Fibroblast of lung (primary cell): Measurements from ENCODE around the gene BIRC7. TPM values are rescaled to one million over a fixed set of nuclear protein-coding genes. Genes with fewer than 3 reads are reported as not detected.

Experiments
- DNase-seq, 2 donors: peaks; one replicate each; pipeline versions ENCODE4 v3.0.0 to v3.0.0-alpha.2; 2010; ENCODE audit warnings: low read depth in 2 of 2
- H2AFZ ChIP-seq: 2 replicates; pipeline ENCODE4 v1.5.1; 2012; ENCODE audit warnings: low read length, control low read depth, inconsistent platforms
- H3K27ac ChIP-seq: 2 replicates; pipeline ENCODE4 v1.5.1; 2011; ENCODE audit warnings: low read length, control low read depth; ENCODE audit not compliant: insufficient read depth
- H3K27me3 ChIP-seq: 2 replicates; pipeline ENCODE4 v1.5.1; 2011; ENCODE audit warnings: mild to moderate bottlenecking, low read length; ENCODE audit not compliant: control insufficient read depth, insufficient read depth
- H3K36me3 ChIP-seq: 2 replicates; pipeline ENCODE4 v1.5.1; 2011; ENCODE audit warnings: low read length; ENCODE audit not compliant: control insufficient read depth, insufficient read depth
- H3K4me1 ChIP-seq: 2 replicates; pipeline ENCODE4 v1.5.1; 2011; ENCODE audit warnings: low read length; ENCODE audit not compliant: control insufficient read depth, insufficient read depth; ENCODE audit errors: extremely low read depth
- H3K4me2 ChIP-seq: 2 replicates; pipeline ENCODE4 v1.5.1; 2011; ENCODE audit warnings: low read length, control low read depth; ENCODE audit not compliant: insufficient read depth; ENCODE audit errors: extremely low read depth
- H3K4me3 ChIP-seq, 4 experiments: fragments of 200-600 bp in 1 of 4; sonication (generic) in 1 of 4; replicated peaks in 1 of 4; 2 replicates each; pipeline ENCODE4 v1.5.1; 2011 to 2016; ENCODE audit warnings: low read length in 4 of 4, low read depth in 3 of 4, mild to moderate bottlenecking in 3 of 4, control low read depth in 2 of 4, inconsistent platforms in 1 of 4, mixed read lengths in 1 of 4; ENCODE audit not compliant: insufficient read depth in 1 of 4; ENCODE audit errors: control extremely low read depth in 1 of 4
- H3K79me2 ChIP-seq: 2 replicates; pipeline ENCODE4 v1.5.1; 2012; ENCODE audit warnings: mild to moderate bottlenecking, low read length, inconsistent platforms; ENCODE audit not compliant: control insufficient read depth, insufficient read depth
- H3K9ac ChIP-seq: 2 replicates; pipeline ENCODE4 v1.5.1; 2011; ENCODE audit warnings: mild to moderate bottlenecking, low read length, control low read depth; ENCODE audit not compliant: insufficient read depth
- H3K9me3 ChIP-seq: 2 replicates; pipeline ENCODE4 v1.5.1; 2012; ENCODE audit warnings: low read depth, low read length; ENCODE audit not compliant: control insufficient read depth, insufficient read depth
- H4K20me1 ChIP-seq: 2 replicates; pipeline ENCODE4 v1.5.1; 2011; ENCODE audit warnings: low read length; ENCODE audit not compliant: control insufficient read depth, insufficient read depth; ENCODE audit errors: extremely low read depth
- EZH2 ChIP-seq: IDR thresholded peaks from 2 replicates; pipeline ENCODE4 v1.5.1; 2012; ENCODE audit warnings: low read length, control low read depth, mild to moderate bottlenecking; ENCODE audit errors: missing control alignments
- polyA plus RNA-seq, 2 donors: library from polyadenylated mRNA; depleted of rRNA in 1 of 2; stranded (reverse) in 1 of 2; unstranded in 1 of 2; fragments of >200 nt; gene quantifications; 2 replicates each; pipeline ENCODE4 v1.2.1, GENCODE V29; 2011 to 2012; ENCODE audit warnings: missing spikeins in 1 of 2
- total RNA-seq: library from RNA; depleted of rRNA; stranded (reverse); fragments of >200 nt; gene quantifications from 2 replicates; pipeline ENCODE4 v1.2.1, GENCODE V29; 2014
- TF ChIP-seq, protein P1 (sequence below), 2 donors: IDR thresholded peaks in 1 of 2; conservative IDR thresholded peaks in 1 of 2; 1 replicate in 1 of 2; 2 replicates in 1 of 2; pipeline ENCODE4 v1.5.1; 2011 to 2012; ENCODE audit warnings: low read length in 2 of 2, control low read depth in 1 of 2, inconsistent platforms in 1 of 2, low read depth in 1 of 2, mild to moderate bottlenecking in 1 of 2

The BIRC7 gene
- total and polyA plus RNA-seq, 2 donors (not counting 1 experiment from before 2014, with no cell fraction given): not detected

DNA sequence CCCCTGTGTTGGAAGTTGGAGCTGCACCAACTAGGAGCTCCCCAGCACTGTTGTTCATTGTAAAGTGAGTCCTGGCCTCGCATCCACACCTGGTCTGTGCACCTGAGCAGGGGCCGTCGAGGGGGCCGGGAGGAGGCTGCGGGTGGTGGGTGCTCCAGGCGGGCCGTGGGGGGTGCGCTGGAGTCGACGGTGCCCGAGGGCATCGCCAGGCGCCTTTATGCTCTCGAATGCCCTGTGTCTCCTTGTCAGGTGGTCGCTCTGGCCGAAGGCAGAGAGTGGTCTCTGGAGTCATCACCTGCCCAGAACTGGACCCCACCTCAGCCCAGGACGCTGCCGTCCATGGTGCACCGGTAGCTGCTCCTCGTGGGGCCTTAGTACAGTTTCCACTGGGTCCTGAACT is 41.3 kb downstream of the BIRC7 start:
- H2AFZ ChIP-seq: no peak overlapping the region
- H3K36me3 ChIP-seq: peaks cover 33% of the 10 kb centered on the region
- peaks cover 6% of the 10 kb centered on the region for H3K4me1 ChIP-seq
- peaks cover 54% of the 10 kb centered on the region for H3K79me2 ChIP-seq
- H3K4me2 ChIP-seq: no peak overlapping the region
- no peak for DNase-seq
- no peaks in the 10 kb centered on the region for H3K9me3 ChIP-seq
- no peak overlapping the region for H3K9ac ChIP-seq
- H4K20me1 ChIP-seq: no peaks in the 10 kb centered on the region
- H3K27me3 ChIP-seq: no peaks in the 10 kb centered on the region
- H3K27ac ChIP-seq: no peak overlapping the region
- TF ChIP-seq, protein P1, sequence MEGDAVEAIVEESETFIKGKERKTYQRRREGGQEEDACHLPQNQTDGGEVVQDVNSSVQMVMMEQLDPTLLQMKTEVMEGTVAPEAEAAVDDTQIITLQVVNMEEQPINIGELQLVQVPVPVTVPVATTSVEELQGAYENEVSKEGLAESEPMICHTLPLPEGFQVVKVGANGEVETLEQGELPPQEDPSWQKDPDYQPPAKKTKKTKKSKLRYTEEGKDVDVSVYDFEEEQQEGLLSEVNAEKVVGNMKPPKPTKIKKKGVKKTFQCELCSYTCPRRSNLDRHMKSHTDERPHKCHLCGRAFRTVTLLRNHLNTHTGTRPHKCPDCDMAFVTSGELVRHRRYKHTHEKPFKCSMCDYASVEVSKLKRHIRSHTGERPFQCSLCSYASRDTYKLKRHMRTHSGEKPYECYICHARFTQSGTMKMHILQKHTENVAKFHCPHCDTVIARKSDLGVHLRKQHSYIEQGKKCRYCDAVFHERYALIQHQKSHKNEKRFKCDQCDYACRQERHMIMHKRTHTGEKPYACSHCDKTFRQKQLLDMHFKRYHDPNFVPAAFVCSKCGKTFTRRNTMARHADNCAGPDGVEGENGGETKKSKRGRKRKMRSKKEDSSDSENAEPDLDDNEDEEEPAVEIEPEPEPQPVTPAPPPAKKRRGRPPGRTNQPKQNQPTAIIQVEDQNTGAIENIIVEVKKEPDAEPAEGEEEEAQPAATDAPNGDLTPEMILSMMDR (conservative IDR thresholded peaks at IDR 0.05 in 1 of 2, IDR thresholded peaks at IDR 0.05 in 1 of 2; ENCODE audit: low read depth in 1 of 2, low read length in 2 of 2): no peak
- no peak for TF ChIP-seq EZH2
- H3K4me3 ChIP-seq: no peak overlapping the region

DNA sequence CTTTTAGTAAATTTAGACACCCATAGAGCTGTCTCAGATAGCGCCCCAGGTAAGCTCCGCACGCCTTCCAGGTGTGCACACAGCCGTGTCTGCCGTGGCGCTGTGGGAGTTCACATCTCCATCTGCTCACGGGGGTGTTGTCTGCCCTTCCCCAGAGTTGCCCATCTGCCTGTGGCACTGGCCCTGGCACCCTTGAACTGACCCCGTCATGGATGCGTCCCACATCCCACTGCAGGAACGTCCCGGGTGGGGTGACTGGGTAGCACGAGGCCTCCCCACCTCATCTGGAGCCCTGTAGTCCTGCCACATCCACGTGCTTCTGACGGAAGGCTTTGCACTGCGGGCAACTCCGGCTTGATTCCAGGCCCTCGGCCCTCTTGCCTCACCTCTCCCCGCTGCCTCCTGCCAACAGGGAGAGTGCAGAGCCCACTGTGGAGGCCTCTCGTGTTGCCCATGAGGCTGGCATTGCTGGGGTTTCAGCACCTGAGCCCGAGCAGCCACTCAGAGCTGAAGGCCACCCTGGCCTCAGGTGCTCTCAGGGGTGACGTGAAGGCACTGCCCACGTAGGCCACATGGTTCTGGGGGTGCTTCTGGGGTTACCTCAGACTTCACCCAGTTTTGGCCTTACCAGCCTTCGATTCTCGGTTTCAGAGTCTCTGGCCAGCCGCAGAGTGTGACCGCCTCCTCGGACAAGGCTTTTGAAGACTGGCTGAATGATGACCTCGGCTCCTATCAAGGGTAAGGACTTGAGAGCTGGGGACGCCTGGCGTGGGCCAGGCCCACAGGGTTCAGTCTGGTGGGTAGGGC is 42.0 kb downstream of the BIRC7 start:
- H4K20me1 ChIP-seq: no peaks in the 10 kb centered on the region
- H3K79me2 ChIP-seq: peaks cover 53% of the 10 kb centered on the region
- H3K36me3 ChIP-seq: peaks cover 35% of the 10 kb centered on the region

DNA sequence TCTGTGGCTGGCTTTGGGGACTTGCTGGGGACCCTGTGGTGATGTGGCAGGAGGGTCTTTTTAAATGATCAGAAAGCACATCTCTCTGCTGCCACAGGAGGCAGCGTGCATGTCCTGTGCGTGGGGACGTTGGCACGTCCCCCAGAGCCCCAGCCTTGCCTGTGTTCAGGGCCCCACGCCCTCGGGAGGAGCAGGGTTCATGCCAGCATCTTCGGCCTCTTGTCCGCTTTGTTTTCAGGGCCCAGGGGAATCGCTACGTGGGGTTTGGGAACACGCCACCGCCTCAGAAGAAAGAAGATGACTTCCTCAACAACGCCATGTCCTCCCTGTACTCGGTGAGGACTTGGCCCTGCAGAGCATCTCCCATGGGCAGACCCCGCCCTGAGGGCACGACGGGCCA is 43.0 kb downstream of the BIRC7 start:
- H2AFZ ChIP-seq: no peak overlapping the region
- no peaks in the 10 kb centered on the region for H4K20me1 ChIP-seq
- no peak overlapping the region for H3K27ac ChIP-seq
- peaks cover 43% of the 10 kb centered on the region for H3K79me2 ChIP-seq
- H3K9ac ChIP-seq: no peak overlapping the region
- H3K4me3 ChIP-seq: no peak overlapping the region
- no peak for DNase-seq
- H3K4me1 ChIP-seq: peaks cover 6% of the 10 kb centered on the region
- no peak overlapping the region for H3K4me2 ChIP-seq
- peaks cover 41% of the 10 kb centered on the region for H3K36me3 ChIP-seq
- H3K27me3 ChIP-seq: no peaks in the 10 kb centered on the region
- no peaks in the 10 kb centered on the region for H3K9me3 ChIP-seq
- TF ChIP-seq, protein P1 (conservative IDR thresholded peaks at IDR 0.05 in 1 of 2, IDR thresholded peaks at IDR 0.05 in 1 of 2; ENCODE audit: low read depth in 1 of 2, low read length in 2 of 2): no peak
- TF ChIP-seq EZH2: no peak

More for the DNA sequence above, 42.0 kb downstream of the BIRC7 start:
- peaks cover 6% of the 10 kb centered on the region for H3K4me1 ChIP-seq
- no peaks in the 10 kb centered on the region for H3K9me3 ChIP-seq
- no peak overlapping the region for H3K9ac ChIP-seq
- TF ChIP-seq, protein P1 (conservative IDR thresholded peaks at IDR 0.05 in 1 of 2, IDR thresholded peaks at IDR 0.05 in 1 of 2; ENCODE audit: low read depth in 1 of 2, low read length in 2 of 2): no peak
- no peak for TF ChIP-seq EZH2
- H3K4me2 ChIP-seq: no peak overlapping the region
- H3K4me3 ChIP-seq: no peak overlapping the region
- H3K27me3 ChIP-seq: no peaks in the 10 kb centered on the region
- H2AFZ ChIP-seq: no peak overlapping the region
- no peak for DNase-seq
- no peak overlapping the region for H3K27ac ChIP-seq
